Measurements from ENCODE around the gene GDF2.

GDF2 gene

DNA sequence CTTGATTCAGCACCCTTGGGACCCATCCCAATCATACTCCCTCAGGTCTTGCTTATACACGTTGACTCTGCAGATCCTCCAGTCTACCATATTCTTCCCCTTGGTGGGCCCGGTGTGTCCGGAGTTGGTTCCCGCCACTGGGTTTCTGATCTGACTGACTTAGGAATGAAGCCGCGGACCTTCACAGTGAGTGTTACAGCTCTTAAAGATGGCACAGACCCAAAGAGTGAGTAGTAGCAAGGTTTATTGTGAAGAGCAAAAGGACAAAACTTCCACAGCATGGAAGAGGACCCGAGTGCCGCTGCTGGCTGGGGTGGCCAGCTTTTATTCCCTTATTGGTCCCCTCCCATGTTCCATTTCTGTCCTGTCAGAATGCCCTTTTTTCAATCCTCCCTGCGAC is 28.2 kb upstream of the GDF2 start:
- DNase-seq = no peak

- no peak for DNase-seq
Measured at GRCh38 chr10:47294501-47294900, 27.8 kb upstream of the GDF2 start.

DNA sequence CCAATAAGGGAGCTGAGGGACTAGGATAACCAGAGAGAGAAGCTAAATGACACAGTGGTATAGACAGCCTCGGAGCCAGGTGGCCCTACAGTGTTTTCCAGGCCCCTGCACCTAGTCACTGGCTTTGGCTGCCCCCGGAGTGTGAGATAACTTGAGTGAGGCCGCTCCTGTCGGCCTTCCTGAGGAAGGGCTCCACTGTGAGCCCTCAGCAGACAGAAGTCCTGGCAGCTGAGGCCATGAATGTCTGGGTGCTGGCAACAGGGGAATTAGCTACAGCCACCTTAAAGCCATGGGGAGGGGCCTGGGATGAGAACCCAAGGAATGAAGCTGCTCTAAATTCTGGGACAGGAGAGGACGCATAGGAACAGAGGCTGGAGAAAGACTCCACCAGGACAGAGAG is 26.8 kb upstream of the GDF2 start:
- DNase-seq = no peak

- no peak for DNase-seq
Measured at GRCh38 chr10:47296156-47296894, 25.9 kb upstream of the GDF2 start.

DNA sequence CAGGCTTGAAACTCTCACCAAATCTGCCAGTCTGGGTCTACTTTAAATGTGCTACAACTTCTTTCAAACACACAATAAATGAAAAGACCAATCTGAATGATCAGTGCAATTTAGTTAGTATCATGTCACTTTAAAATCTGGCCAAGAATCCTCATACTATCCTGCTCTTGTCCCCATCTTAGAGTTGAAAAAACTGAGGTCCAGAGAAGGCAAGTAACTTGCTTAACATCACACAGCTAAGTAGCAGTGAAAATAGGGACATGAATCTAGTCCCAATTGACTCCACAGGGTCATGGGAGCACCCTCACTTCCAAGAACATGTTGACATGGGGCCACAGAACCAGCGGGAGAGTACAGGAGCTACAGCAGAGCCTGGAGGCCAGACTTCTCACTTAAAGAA is 25.3 kb upstream of the GDF2 start:
- no peak for DNase-seq

GRCh38 chr10:47297866-47298540 is 24.3 kb upstream of the GDF2 start:
- no peak for DNase-seq

GRCh38 chr10:47298715-47299114 is 23.5 kb upstream of the GDF2 start:
- DNase-seq = no peak

GRCh38 chr10:47299611-47300428 is 22.4 kb upstream of the GDF2 start, which contains the start of gene GDF10:
GDF10 (plus strand) TSS chr10:47300197; CDS start chr10:47300652, 455 bp downstream.
- DNase-seq = no peak

- DNase-seq = no peak
Measured at GRCh38 chr10:47300429-47300931, 21.8 kb upstream of the GDF2 start.

DNA sequence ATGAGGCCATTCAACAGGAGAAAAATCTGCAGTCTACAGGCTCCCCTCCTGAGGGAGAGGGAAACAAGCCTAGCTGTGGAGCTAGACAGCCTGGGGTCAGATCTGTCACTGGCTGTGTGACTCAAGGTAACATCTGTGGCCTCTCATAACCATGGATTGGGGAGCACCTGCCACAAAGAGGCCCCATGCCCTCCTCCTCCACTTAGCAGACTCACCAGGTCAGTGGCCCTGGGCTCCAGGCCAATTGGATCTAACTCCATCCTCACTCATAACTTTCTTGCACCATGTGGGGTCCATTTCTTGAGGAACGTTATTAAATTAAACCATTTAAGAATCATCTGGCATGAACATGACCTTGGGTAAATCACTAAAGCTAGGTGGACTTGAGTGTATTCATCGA is 20.4 kb upstream of the GDF2 start:
- DNase-seq = no peak

- DNase-seq = no peak
Measured at GRCh38 chr10:47303105-47303504, 19.1 kb upstream of the GDF2 start.

DNA sequence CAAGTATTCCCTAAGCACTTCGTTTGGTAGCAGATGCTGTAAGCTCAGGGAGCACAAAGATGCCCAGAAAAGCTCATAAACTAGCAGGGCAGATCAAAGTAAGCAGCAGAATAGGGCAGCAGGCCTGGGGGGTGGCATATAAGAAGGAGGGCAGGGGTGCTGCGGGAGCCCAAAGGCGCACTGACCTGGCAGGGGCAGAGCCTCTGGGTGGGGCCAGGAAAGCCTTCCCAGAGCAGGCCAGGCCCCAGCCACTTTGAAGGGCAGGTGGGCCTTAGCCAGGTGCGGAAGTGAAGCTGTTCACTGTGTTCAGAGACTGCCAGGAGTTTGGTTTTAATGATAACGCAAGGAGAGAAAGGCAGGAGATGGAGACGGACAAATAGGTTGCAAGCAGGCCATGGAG is 18.4 kb upstream of the GDF2 start:
- DNase-seq = no peak

DNA sequence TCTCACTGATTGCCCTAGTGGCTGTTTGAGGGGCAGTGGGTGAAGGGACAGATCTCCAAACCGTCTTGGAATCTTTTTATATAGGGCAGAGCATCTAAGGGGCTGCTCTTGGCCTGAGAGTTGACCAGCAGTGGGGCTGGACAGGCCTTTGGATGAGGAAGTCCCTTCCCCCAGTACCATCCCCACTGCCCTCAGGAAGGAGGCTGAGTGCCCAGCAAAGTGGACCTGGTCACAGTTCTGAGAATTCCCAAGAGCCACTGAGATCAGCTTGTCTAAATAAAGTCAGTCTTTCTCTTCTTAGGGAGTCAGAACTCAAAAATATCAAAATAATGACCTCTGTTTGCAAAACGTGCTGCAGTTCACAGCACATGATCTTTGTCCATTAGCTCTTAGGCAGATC is 16.7 kb upstream of the GDF2 start:
- no peak for DNase-seq

GRCh38 chr10:47306387-47307210 is 15.7 kb upstream of the GDF2 start:
- no peak for DNase-seq

DNA sequence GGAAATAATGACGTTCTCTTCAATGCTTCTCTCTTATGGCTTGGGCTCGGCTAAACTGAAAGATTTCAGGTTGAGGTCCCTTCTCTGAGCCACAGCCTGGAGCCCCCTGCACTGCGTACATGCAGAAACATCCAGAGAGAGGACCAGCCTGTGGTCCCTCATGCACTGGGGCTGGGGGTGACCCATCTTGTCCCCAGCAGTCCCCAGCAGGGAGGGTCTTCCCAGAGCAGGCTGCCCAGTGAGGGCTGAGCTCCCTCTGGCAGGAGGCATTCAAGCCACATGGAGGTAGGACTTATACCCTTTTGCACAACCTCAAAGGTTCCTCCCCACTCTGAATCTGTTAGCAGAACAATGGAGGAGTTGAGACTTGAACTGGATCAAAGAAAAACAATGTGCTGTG is 14.9 kb upstream of the GDF2 start:
- no peak for DNase-seq

DNA sequence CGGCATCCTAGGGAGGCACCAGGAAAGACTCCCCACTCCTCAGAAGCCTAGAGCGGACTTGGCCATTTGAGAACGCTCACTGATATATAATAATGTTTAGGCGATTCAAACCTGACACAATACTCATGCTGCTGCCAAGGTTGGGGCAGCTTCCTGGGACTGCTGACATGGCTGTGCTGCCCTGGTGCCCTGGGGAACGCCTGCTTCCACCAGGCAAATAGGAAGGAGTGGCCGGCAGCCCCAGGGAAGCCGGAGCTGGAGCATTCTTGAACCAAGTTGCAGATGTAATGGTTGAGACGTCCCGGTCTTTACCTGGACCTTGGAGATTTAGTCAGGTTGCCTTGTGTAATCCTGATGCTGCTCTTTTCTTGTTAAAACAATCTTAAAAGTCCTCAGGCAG is 13.5 kb upstream of the GDF2 start:
- DNase-seq = no peak

- DNase-seq = no peak
Measured at GRCh38 chr10:47309408-47310089, 12.7 kb upstream of the GDF2 start.

GRCh38 chr10:47310090-47310505 is 12.2 kb upstream of the GDF2 start:
- DNase-seq = no peak

GRCh38 chr10:47311193-47311931 is 10.9 kb upstream of the GDF2 start:
- peak in 4 of 5 donors; percentile 26 to 49 (median 35) for DNase-seq

- DNase-seq = peak; percentile 60 to 80 (median 74)
Measured at GRCh38 chr10:47311932-47312662, 10.2 kb upstream of the GDF2 start.

DNA sequence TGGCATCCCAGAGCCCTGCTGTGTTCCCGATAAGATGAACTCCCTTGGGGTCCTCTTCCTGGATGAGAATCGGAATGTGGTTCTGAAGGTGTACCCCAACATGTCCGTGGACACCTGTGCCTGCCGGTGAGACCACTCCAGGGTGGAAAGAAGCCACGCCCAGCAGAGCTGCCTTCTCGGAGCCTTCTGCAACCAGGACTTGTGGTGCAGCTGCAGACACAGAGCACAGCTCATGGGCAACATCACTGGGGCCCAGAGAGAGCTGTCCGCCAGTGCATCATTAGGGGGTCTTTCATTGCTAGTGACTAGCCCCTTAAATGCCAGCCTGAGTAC is 9.6 kb upstream of the GDF2 start:
- DNase-seq = no peak

Measured in T-helper 1 cell (primary cell).